Nephron (organoid): ENCODE measurements around the gene C9orf72.

Experiments used
- H3K27ac Mint-ChIP-seq, 3 experiments: 2 replicates each; pipeline ENCODE4 v1.8.0; 2020; ENCODE audit warnings: mixed read lengths in 3 of 3, mild to moderate bottlenecking in 2 of 3, moderate library complexity in 1 of 3
- H3K27me3 Mint-ChIP-seq: 2 replicates; pipeline ENCODE4 v1.8.0; 2021; ENCODE audit warnings: low read depth, mild to moderate bottlenecking, moderate library complexity, mixed read lengths
- H3K36me3 Mint-ChIP-seq: 2 replicates; pipeline ENCODE4 v1.8.0; 2020; ENCODE audit warnings: low read depth, mixed read lengths
- H3K4me1 Mint-ChIP-seq: 2 replicates; pipeline ENCODE4 v1.8.0; 2020; ENCODE audit warnings: mixed read lengths
- H3K4me3 Mint-ChIP-seq, 3 experiments: 2 replicates each; pipeline ENCODE4 v1.8.0; 2020; ENCODE audit warnings: mild to moderate bottlenecking in 3 of 3, mixed read lengths in 3 of 3, moderate library complexity in 2 of 3
- H3K9me3 Mint-ChIP-seq: 2 replicates; pipeline ENCODE4 v1.8.0; 2020; ENCODE audit warnings: mixed read lengths
- CTCF ChIP-seq, 3 experiments: fragments of 200-600 bp; sonication (generic); IDR thresholded peaks; one replicate each; pipeline ENCODE4 v1.5.0; 2021; ENCODE audit warnings: antibody characterized with exemption in 3 of 3; ENCODE audit not compliant: unreplicated experiment in 3 of 3

The C9orf72 gene

GRCh38 chr9:27540502-27540901 is 32.8 kb downstream of the C9orf72 start:
- Mint-ChIP-seq H3K36me3 (peaks cover 31% of the 10 kb centered on the region), H3K27ac (peak overlapping the region in 2 of 3 experiments; percentile 34 to 79), H3K9me3 (no peaks in the 10 kb centered on the region), H3K27me3 (no peaks in the 10 kb centered on the region), H3K4me1 (peaks cover 48% of the 10 kb centered on the region), H3K4me3 (no peak overlapping the region)
- no peak for TF ChIP-seq CTCF (IDR thresholded peaks at IDR 0.05; ENCODE audit: unreplicated experiment in 3 of 3)

- H3K36me3 Mint-ChIP-seq = peaks cover 27% of the 10 kb centered on the region
- no peaks in the 10 kb centered on the region for H3K9me3 Mint-ChIP-seq
- H3K27me3 Mint-ChIP-seq = no peaks in the 10 kb centered on the region
- peaks cover 52% of the 10 kb centered on the region for H3K4me1 Mint-ChIP-seq
- no peak overlapping the region for H3K4me3 Mint-ChIP-seq
- peak overlapping the region; percentile 79 to 87 (median 81) for H3K27ac Mint-ChIP-seq
- TF ChIP-seq CTCF (IDR thresholded peaks at IDR 0.05; ENCODE audit: unreplicated experiment in 3 of 3) = no peak
Measured at GRCh38 chr9:27539479-27540441, 33.5 kb downstream of the C9orf72 start.

- no peak for TF ChIP-seq CTCF (IDR thresholded peaks at IDR 0.05; ENCODE audit: unreplicated experiment in 3 of 3)
Measured at GRCh38 chr9:27538647-27539046, 34.6 kb downstream of the C9orf72 start.

GRCh38 chr9:27537756-27538155 is 35.5 kb downstream of the C9orf72 start:
- H3K36me3 Mint-ChIP-seq = peaks cover 14% of the 10 kb centered on the region
- no peak overlapping the region for H3K4me3 Mint-ChIP-seq
- no peaks in the 10 kb centered on the region for H3K9me3 Mint-ChIP-seq
- H3K27ac Mint-ChIP-seq = peak overlapping the region; percentile 79 to 89 (median 87)
- peaks cover 69% of the 10 kb centered on the region for H3K4me1 Mint-ChIP-seq
- no peak for TF ChIP-seq CTCF (IDR thresholded peaks at IDR 0.05; ENCODE audit: unreplicated experiment in 3 of 3)
- no peaks in the 10 kb centered on the region for H3K27me3 Mint-ChIP-seq

More at GRCh38 chr9:27538647-27539046, 34.6 kb downstream of the C9orf72 start:
- peak overlapping the region in 1 of 3 experiments; percentile 35 for H3K4me3 Mint-ChIP-seq
- H3K4me1 Mint-ChIP-seq = peaks cover 63% of the 10 kb centered on the region
- H3K27ac Mint-ChIP-seq = peak overlapping the region; percentile 79 to 89 (median 87)
- no peaks in the 10 kb centered on the region for H3K27me3 Mint-ChIP-seq
- peaks cover 20% of the 10 kb centered on the region for H3K36me3 Mint-ChIP-seq
- no peaks in the 10 kb centered on the region for H3K9me3 Mint-ChIP-seq

- Mint-ChIP-seq H3K36me3 (peaks cover 8% of the 10 kb centered on the region), H3K9me3 (no peaks in the 10 kb centered on the region), H3K27ac (peak overlapping the region; percentile 66 to 87 (median 79)), H3K4me1 (peaks cover 66% of the 10 kb centered on the region), H3K4me3 (peak overlapping the region in 1 of 3 experiments; percentile 20), H3K27me3 (no peaks in the 10 kb centered on the region)
- TF ChIP-seq CTCF (IDR thresholded peaks at IDR 0.05; ENCODE audit: unreplicated experiment in 3 of 3) = no peak
Measured at GRCh38 chr9:27537027-27537435, 36.2 kb downstream of the C9orf72 start.
